Effector CD8-positive, alpha-beta T cell (primary cell): Measurements from ENCODE around the gene UPK1B.

ENCODE experiments used
- DNase-seq: peaks from one replicate; lab custom pipeline; 2025; lab: John Stamatoyannopoulos, UW

UPK1B gene

DNA sequence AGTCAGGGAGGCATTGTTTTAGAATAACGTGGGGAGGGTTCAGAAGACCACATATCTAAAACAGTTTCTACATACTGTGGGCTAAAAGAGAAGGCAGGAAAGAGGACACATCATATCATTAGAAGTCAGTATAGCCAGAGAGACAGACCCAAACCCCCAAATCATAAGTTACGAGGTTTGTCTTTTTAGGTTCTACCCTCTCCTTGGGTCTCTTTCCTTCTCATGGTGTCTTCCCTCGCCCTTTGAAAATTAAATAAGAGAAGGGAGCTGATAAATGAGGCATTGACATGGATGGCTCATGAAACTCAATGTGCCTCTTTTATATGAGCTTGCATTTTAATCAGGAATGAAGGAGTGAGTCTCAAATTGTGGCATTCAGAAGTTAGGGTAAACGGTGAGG lies 3.4 kb downstream of the UPK1B start:
- DNase-seq, result no peak

GRCh38 chr3:119177321-119177720 lies 3.9 kb downstream of the UPK1B start:
- no peak for DNase-seq

GRCh38 chr3:119181765-119182164 lies 8.4 kb downstream of the UPK1B start:
- no peak for DNase-seq

GRCh38 chr3:119184111-119184510 lies 10.7 kb downstream of the UPK1B start:
- DNase-seq, result no peak

- DNase-seq, result no peak
Measured at GRCh38 chr3:119184796-119185570, 11.6 kb downstream of the UPK1B start.

DNA sequence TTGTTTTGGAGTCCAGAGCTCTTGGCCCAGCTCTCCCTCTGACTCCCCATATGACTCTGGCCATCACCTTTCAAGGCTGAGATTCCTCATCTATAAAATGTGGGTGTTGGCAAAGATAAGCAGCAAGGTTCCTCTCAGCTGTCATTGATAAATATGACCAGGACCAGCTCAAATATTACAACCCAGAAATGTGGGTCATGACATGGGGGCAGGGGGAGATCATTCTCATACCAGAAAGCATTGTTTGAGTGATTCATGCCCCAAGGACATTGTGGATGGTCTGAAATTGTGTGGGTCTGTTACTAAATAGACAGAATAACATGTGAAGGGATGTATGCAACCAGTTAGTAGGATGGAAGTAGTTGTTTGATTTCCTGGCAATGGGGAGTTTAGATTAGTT lies 13.9 kb downstream of the UPK1B start:
- DNase-seq, result no peak

DNA sequence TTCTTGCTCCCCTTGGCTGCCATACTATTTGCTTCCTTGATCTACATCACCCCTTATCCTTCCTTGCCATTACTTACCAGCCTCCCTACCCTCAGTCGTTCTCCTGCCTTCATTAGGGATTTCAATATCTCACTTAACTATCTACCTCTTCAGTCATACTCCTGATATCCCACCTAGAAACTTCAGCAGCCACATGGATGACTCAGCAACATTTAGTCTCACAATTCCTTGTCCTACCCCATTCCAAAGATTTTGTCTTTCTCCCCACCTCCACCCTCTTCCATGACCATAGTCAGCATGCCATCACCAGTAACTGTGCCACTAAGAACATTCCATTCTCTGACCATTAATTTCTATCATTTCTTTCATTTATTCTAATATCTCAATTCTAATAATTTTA lies 18.4 kb downstream of the UPK1B start:
- no peak for DNase-seq

DNA sequence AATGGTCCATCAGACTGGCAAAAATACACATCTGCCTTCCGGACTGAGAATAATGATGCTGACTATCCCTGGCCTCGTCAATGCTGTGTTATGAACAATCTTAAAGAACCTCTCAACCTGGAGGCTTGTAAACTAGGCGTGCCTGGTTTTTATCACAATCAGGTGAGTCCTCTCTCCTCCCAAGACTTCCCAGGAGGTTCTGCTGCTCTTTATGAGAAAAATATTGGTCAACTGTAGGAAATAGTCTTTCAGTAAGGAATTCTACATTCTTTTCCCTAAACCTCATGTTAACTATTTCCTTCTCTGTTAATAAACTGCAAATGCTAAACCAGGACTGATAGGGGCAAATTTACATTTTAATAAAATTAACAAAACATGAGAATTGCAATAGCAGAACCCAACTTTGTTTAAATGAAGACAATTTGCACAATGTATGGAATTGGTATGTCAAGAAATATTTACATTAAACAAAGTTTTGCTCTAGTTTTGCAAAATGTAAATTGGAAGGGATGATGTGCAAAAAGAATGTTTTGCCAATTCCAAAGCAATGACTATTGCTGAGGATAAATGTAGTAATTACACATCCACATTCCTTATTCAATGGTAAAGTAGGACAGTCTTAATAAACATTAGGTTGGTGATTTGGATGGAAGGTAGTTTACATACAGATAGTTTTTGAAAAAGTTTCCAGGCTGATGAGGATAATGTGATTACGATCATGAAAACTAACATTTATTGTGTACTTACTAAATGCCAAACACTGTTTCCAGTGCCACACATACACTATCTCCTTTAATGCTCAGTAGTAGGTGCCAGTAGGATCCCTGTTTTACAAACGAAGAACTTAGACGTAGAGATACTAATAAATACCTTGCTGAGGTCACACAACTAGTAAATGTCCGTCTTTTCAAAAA lies 21.1 kb downstream of the UPK1B start:
- no peak for DNase-seq

DNA sequence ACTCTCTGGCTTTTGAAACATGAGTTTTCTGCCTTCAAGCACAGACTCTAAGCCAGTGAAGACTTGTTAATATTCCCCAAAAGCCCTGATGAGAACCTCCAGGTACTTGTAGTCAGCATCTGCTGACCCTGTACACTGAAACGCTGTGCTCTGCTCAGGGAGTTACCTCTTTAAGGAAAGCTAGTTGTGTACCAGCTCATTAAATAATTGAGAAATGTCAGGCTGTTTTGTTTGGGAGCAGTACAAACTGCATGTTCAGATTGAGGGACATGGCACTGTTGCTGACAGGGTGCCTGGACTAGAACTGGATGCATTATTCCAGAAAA lies 21.7 kb downstream of the UPK1B start:
- no peak for DNase-seq

DNA sequence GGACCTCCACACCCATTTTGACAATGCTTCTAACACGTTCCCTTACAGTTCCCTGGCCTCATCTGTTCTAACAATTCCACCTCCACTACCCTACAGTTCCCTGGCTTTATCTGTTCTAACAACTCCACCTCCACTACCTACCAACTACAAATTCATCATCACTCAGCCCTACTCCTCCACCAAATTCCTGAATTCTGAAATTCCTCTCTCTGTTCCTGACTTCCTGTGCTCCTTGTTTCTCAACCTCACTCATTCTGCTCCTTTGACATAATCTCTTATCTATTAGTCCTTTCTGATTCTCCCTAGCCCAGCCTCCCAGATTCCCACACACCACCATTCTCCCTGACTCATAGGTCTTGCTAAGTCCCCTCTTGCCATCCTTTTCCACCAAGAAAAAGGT lies 22.5 kb downstream of the UPK1B start:
- DNase-seq, result no peak

GRCh38 chr3:119205209-119205608 lies 31.8 kb downstream of the UPK1B start:
- no peak for DNase-seq

DNA sequence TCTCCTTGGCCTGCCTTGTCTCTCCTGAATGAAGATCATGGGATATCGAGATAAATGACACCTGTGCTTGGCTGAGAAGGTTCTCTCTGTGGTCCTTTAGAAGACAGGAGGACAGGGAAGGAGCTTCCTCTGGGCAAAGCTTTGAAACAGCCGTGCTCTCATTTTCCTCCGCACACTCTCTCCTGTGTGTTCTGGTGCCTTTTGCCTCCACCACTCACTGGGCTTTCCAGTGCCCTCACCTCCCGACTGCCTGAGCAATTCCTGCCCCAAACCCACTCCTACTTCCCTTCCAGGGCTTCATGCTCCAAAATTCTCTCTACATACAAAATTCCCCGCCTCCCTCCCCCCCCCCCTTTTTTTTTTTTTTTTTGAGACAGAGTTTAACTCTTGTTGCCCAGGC lies 32.3 kb downstream of the UPK1B start:
- no peak for DNase-seq

DNA sequence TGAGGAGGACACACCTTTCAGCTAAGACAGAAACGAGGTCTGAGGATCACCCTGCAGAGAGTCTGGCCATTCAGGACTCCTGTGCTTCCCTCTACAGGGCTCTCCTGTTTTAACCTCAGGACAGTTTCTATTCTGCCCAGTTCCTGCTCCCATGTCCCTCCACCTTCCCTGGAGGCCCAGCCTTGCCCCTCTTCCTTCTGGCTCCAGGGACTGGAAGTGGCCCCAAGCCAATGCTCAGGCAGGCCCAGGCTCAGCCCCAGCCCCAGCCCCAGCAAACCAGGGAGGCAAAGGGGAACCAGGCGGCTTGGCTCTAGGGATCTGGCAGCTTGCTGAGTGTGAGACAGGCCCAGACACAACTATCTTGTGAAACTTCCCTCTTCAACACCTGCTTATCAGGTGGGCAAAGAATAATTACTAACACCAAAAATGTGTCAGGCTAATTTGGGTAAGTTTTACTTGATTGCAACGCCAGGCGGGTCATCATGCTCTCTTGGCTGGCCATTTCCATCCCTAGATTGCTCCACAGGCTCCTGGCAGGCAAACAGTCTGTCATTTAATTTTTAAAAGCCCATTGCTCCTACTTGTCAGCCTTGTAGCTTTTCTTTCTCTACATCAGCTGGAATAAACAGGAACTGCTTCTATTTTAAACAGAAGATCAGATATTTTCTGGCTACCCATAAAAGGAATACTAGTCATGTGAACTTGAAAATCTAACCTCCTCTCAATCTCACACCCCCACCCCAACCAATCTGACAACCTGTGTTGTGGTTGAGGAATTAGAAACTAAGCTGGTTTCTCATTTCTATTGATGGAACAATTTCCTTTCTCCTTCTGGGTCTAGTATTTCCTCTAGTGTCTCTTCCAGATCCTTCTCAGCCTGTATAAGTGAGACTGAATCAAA lies 33.5 kb downstream of the UPK1B start:
- DNase-seq, result no peak

GRCh38 chr3:119207512-119207875 lies 34.1 kb downstream of the UPK1B start:
- no peak for DNase-seq

DNA sequence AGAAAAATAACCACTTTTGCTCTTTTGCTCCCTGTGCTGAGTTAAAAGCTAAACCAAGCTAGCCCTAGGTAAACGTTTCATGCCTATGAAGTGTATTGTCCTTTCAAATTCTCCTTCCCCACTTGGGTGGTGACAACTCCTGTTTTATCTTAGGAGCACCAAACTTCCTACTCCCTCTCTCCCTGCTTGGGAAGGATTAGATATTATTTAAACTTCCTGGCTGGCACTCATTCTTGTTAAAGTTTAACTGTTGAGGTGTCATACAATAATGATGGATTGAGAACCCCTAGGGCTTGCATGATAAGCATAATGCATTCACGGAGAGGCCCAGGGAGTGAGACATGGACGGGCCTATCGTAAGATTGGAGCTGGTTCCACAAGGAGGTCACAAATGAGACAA lies 37.8 kb downstream of the UPK1B start:
- no peak for DNase-seq

DNA sequence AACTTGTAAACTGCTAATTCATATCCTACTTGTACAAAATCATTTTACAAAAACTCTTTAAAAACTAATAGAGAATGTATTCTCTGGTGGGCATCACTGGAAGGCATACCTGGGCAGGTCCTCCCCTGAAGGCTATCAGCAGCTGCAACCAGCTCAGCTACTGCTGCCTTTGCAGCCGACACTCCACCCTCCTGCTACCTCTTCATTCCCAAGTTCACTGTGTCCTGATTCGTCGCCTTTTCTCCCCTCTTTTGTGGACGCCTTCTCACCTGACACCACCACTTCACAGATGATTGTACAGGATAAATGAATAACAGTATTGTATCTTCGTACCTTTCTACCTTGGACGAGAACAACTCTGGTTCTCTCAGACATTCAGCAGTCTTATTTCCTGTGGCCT lies 38.4 kb downstream of the UPK1B start:
- DNase-seq, result no peak

GRCh38 chr3:119219069-119219468 lies 45.7 kb downstream of the UPK1B start:
- DNase-seq, result no peak

- DNase-seq, result no peak
Measured at GRCh38 chr3:119220198-119220597, 46.8 kb downstream of the UPK1B start.

- DNase-seq, result no peak
Measured at GRCh38 chr3:119220970-119221667, 47.7 kb downstream of the UPK1B start.

GRCh38 chr3:119221779-119222320 lies 48.5 kb downstream of the UPK1B start:
- DNase-seq, result no peak

DNA sequence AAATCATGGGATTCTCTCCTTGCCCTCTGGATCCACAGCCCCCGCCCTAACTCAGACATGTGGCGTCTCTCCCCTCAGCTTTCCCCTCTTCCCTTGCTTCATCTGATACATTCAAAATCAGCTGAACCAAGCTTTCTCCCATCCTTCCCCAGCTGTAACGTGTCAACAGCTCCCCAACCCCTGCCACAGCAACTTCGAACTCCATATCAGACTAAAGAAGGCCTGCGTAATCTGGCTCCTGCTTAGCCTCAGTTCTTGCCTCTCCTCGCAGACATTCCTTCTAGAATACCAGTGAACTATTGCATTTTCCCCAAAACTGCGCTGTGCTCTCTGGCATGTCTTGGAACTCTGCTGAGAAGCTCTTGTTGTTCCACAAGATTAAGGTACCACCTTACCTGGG lies 49.0 kb downstream of the UPK1B start:
- no peak for DNase-seq
